ENCODE results near the gene F2RL2. TPM values are rescaled to one million over a fixed set of nuclear protein-coding genes. Genes with fewer than 3 reads are reported as not detected.

The F2RL2 gene
- total and polyA plus RNA-seq, 10 of the 15 experiments (the other 5 are each of a cell fraction or from before 2014, with no cell fraction given): 0.03 to 0.24 (median 0.08) TPM; not detected in 5

GRCh38 chr5:76612942-76613341, 10.3 kb downstream of the F2RL2 start:
- RAD21 ChIA-PET (ENCODE audit: unreplicated experiment): no interaction called here
- CTCF ChIA-PET: interaction anchor here (1.1 to 4.0 kb wide), 2 partner anchors 12 to 162 kb away, joined by 4 to 22 read pairs; no protein-coding TSS in a partner anchor
- H4K20me1 ChIP-seq (ENCODE audit: control insufficient read depth, insufficient read depth): no peaks in the 10 kb centered on the region
- no peaks in the 10 kb centered on the region for H3K79me2 ChIP-seq (ENCODE audit: control insufficient read depth, insufficient read depth, low read length)
- no peaks in the 10 kb centered on the region for H3K4me1 ChIP-seq (ENCODE audit: control insufficient read depth, insufficient read depth, low read length)
- in situ Hi-C loops (cut with MboI): no loop called here
- no peak overlapping the region for H2AFZ ChIP-seq (ENCODE audit: control insufficient read depth, low read depth, low read length)
- no peak for DNase-seq (ENCODE audit: low read depth, low spot score)
- H3K27ac ChIP-seq (ENCODE audit: control insufficient read depth, insufficient read depth): no peak overlapping the region
- intact Hi-C loops (cut with micrococcal nuclease; ENCODE audit: unreplicated experiment): no loop called here
- no peak overlapping the region for H3K4me3 ChIP-seq
- no peak overlapping the region for H3K9ac ChIP-seq (ENCODE audit: control insufficient read depth, insufficient read depth, low read length)
- H3K9me3 ChIP-seq (replicated peaks; ENCODE audit: control insufficient read depth, insufficient read depth, low read length): no peaks in the 10 kb centered on the region
- no peak for ATAC-seq
- no peak overlapping the region for H3K4me2 ChIP-seq (ENCODE audit: control insufficient read depth, insufficient read depth)
- no peak for FAIRE-seq
- H3K36me3 ChIP-seq (ENCODE audit: control insufficient read depth in 2 of 2, insufficient read depth in 2 of 2, low read length in 1 of 2): no peaks in the 10 kb centered on the region; a peak in 1 of 4 replicates
- POLR2A ChIA-PET: interaction anchor here (0.6 kb wide), 1 partner anchor 1032 kb away, joined by 3 read pairs; no protein-coding TSS in a partner anchor
- BruUV-seq (replicated peaks): no TSS peak
- no peaks in the 10 kb centered on the region for H3K27me3 ChIP-seq (replicated peaks in 1 of 2; ENCODE audit: control insufficient read depth in 2 of 2, insufficient read depth in 2 of 2, low read length in 1 of 2)
- TF ChIP-seq BCLAF1 (IDR thresholded peaks at IDR 0.05) (no peak), NRF1 (conservative IDR thresholded peaks at IDR 0.05; ENCODE audit: low read depth, low read length) (no peak), TAF1 (IDR thresholded peaks at IDR 0.05; ENCODE audit: borderline replicate concordance, low read depth, low read length) (no peak), SUZ12 (IDR thresholded peaks at IDR 0.05; ENCODE audit: unreplicated experiment) (no peak), PRDM15 (CRISPR knock-in tag; IDR thresholded peaks at IDR 0.05) (no peak), IKZF2 (IDR thresholded peaks at IDR 0.05) (no peak), FOS (IDR thresholded peaks at IDR 0.05; ENCODE audit: borderline replicate concordance, extremely low read depth, insufficient read length) (no peak), MAX (IDR thresholded peaks at IDR 0.05; ENCODE audit: low read depth, low read length) (no peak), POLR2AphosphoS2 (IDR thresholded peaks at IDR 0.05; ENCODE audit: low read depth, low read length) (no peak), BCL3 (IDR thresholded peaks at IDR 0.05; ENCODE audit: borderline replicate concordance, insufficient read depth, low read depth, low read length, poor library complexity, severe bottlenecking) (no peak), CREM (IDR thresholded peaks at IDR 0.05; ENCODE audit: low read depth) (no peak), IRF3 (IDR thresholded peaks at IDR 0.05) (no peak)
- TF ChIP-seq, protein P1, sequence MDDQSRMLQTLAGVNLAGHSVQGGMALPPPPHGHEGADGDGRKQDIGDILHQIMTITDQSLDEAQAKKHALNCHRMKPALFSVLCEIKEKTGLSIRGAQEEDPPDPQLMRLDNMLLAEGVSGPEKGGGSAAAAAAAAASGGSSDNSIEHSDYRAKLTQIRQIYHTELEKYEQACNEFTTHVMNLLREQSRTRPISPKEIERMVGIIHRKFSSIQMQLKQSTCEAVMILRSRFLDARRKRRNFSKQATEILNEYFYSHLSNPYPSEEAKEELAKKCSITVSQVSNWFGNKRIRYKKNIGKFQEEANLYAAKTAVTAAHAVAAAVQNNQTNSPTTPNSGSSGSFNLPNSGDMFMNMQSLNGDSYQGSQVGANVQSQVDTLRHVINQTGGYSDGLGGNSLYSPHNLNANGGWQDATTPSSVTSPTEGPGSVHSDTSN (IDR thresholded peaks at IDR 0.05; ENCODE audit: insufficient replicate concordance, low read depth, low read length): no peak
- 42% methylated on average over 5 of the region's 5 CpGs for WGBS (ENCODE audit: insufficient coverage, insufficient replicate concordance, low lambda C conversion rate, missing lambda C conversion rate)
- SMC1A ChIA-PET (ENCODE audit: uncharacterized antibody, unreplicated experiment): interaction anchor here (0.7 to 0.9 kb wide), 2 partner anchors 13 to 25 kb away, joined by 3 read pairs; no protein-coding TSS in a partner anchor
